Trophoblast cell (in vitro differentiated cells and primary cell): Measurements from ENCODE around the gene LOXL3.

ENCODE experiments used
- DNase-seq, 2 donors: peaks; one replicate each; pipeline ENCODE4 v3.0.0-alpha.2; 2016
- H2AFZ ChIP-seq: 2 replicates; pipeline ENCODE4 v1.6.1; 2013; ENCODE audit warnings: low read length, moderate library complexity, mild to moderate bottlenecking; ENCODE audit not compliant: insufficient read depth, poor library complexity
- H2AK5ac ChIP-seq: 2 replicates; pipeline ENCODE4 v1.6.1; 2013; ENCODE audit warnings: mild to moderate bottlenecking, low read length
- H2BK120ac ChIP-seq: 2 replicates; pipeline ENCODE4 v1.6.1; 2013; ENCODE audit warnings: low read length, mild to moderate bottlenecking, moderate library complexity; ENCODE audit not compliant: insufficient read depth, poor library complexity
- H2BK12ac ChIP-seq: 2 replicates; pipeline ENCODE4 v1.6.1; 2013; ENCODE audit warnings: mild to moderate bottlenecking, low read length, moderate library complexity
- H2BK5ac ChIP-seq: 2 replicates; pipeline ENCODE4 v1.6.1; 2013; ENCODE audit warnings: low read length, low read depth, moderate library complexity, mild to moderate bottlenecking; ENCODE audit not compliant: poor library complexity
- H3K14ac ChIP-seq: 2 replicates; pipeline ENCODE4 v1.6.1; 2013; ENCODE audit warnings: mild to moderate bottlenecking, low read length
- H3K18ac ChIP-seq: 2 replicates; pipeline ENCODE4 v1.6.1; 2013; ENCODE audit warnings: mild to moderate bottlenecking, low read length
- H3K23ac ChIP-seq: 2 replicates; pipeline ENCODE4 v1.6.1; 2013; ENCODE audit warnings: low read length
- H3K27ac ChIP-seq: 2 replicates; pipeline ENCODE4 v1.5.1; 2013; ENCODE audit warnings: low read depth, mild to moderate bottlenecking, inconsistent platforms, low read length, moderate library complexity
- H3K27me3 ChIP-seq: 2 replicates; pipeline ENCODE4 v1.6.1; 2013; ENCODE audit warnings: inconsistent platforms, mild to moderate bottlenecking, low read length, moderate library complexity; ENCODE audit not compliant: insufficient read depth
- H3K36me3 ChIP-seq, 2 experiments: 1 replicate in 1 of 2; 2 replicates in 1 of 2; pipeline ENCODE4 v1.6.1; 2013; ENCODE audit warnings: low read length in 2 of 2, mild to moderate bottlenecking in 2 of 2, moderate library complexity in 1 of 2; ENCODE audit not compliant: insufficient read depth in 2 of 2, control insufficient read depth in 1 of 2
- H3K4ac ChIP-seq: 2 replicates; pipeline ENCODE4 v1.6.1; 2013; ENCODE audit warnings: low read depth, mild to moderate bottlenecking, low read length, moderate library complexity
- H3K4me1 ChIP-seq, 2 experiments: 1 replicate in 1 of 2; 2 replicates in 1 of 2; pipeline ENCODE4 v1.6.1; 2013; ENCODE audit warnings: low read length in 2 of 2, mild to moderate bottlenecking in 2 of 2, moderate library complexity in 1 of 2; ENCODE audit not compliant: insufficient read depth in 2 of 2, control insufficient read depth in 1 of 2
- H3K4me2 ChIP-seq: 2 replicates; pipeline ENCODE4 v1.6.1; 2013; ENCODE audit warnings: inconsistent platforms, mild to moderate bottlenecking, low read length, moderate library complexity
- H3K4me3 ChIP-seq: 2 replicates; pipeline ENCODE4 v1.5.1; 2013; ENCODE audit warnings: mild to moderate bottlenecking, low read depth, low read length, inconsistent platforms
- H3K79me1 ChIP-seq: one replicate; pipeline ENCODE4 v1.6.1; 2013; ENCODE audit warnings: low read length
- H3K79me2 ChIP-seq: 2 replicates; pipeline ENCODE4 v1.6.1; 2013; ENCODE audit warnings: low read length, mild to moderate bottlenecking; ENCODE audit not compliant: control insufficient read depth, insufficient read depth, poor library complexity
- H3K9ac ChIP-seq: 2 replicates; pipeline ENCODE4 v1.6.1; 2013; ENCODE audit warnings: mild to moderate bottlenecking, low read length
- H3K9me3 ChIP-seq: 2 replicates; pipeline ENCODE4 v1.6.1; 2013; ENCODE audit warnings: low read depth, mild to moderate bottlenecking, control low read depth, inconsistent platforms, low read length; ENCODE audit not compliant: insufficient read depth
- H4K12ac ChIP-seq: 2 replicates; pipeline ENCODE4 v1.6.1; 2013; ENCODE audit warnings: low read depth, mild to moderate bottlenecking, low read length, moderate library complexity
- H4K8ac ChIP-seq: 2 replicates; pipeline ENCODE4 v1.6.1; 2013; ENCODE audit warnings: low read depth, mild to moderate bottlenecking, low read length, moderate library complexity
- H4K91ac ChIP-seq: one replicate; pipeline ENCODE4 v1.6.1; 2013; ENCODE audit warnings: low read depth, mild to moderate bottlenecking, low read length, moderate library complexity
- WGBS: extraction: QIAGEN DNeasy Blood & Tissue Kit; methylation state at CpG from one replicate; pipeline ENCODE4 v1.1.7; 2013; ENCODE audit warnings: missing lambda C conversion rate; ENCODE audit not compliant: insufficient read length, insufficient coverage; ENCODE audit errors: extremely low coverage; 5-methylcytosine and 5-hydroxymethylcytosine counted together

Gene LOXL3

DNA sequence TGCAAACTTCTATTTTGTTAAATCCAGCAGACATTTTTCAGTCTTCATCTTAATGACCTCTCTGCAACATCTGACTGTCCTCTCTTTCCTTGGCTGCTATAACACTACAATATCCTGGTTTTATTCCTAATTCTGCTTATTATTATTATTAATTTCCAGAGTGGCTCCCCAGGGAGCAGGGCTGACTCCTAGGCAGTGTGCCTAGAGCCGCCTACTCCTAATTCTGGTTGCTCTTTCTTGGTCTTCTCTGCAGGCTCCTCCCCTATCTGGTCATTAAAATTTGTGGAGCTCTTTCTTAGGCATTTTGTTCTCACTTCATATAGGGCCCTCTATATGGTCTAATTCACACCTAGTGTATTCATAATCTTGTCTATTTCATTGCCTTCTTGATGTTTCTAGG lies 10.8 kb downstream of the LOXL3 start:
- no peak overlapping the region for H2BK5ac ChIP-seq
- H3K14ac ChIP-seq: no peak overlapping the region
- no peak overlapping the region for H2AK5ac ChIP-seq
- H3K36me3 ChIP-seq: no peaks in the 10 kb centered on the region
- no peak overlapping the region for H2AFZ ChIP-seq
- no peak overlapping the region for H3K9ac ChIP-seq
- H3K27me3 ChIP-seq: peaks cover 1% of the 10 kb centered on the region
- no peaks in the 10 kb centered on the region for H3K9me3 ChIP-seq
- H4K91ac ChIP-seq: no peak overlapping the region
- WGBS: no CpG with 5 or more reads among the region's 1 CpG
- H2BK120ac ChIP-seq: no peak overlapping the region
- H3K4ac ChIP-seq: no peak overlapping the region
- no peaks in the 10 kb centered on the region for H3K79me2 ChIP-seq
- H3K23ac ChIP-seq: no peak overlapping the region
- H2BK12ac ChIP-seq: no peak overlapping the region
- no peak overlapping the region for H4K12ac ChIP-seq
- no peak overlapping the region for H3K4me3 ChIP-seq
- H3K18ac ChIP-seq: no peak overlapping the region
- DNase-seq: no peak
- no peaks in the 10 kb centered on the region for H3K79me1 ChIP-seq
- H4K8ac ChIP-seq: no peak overlapping the region
- no peak overlapping the region for H3K27ac ChIP-seq
- H3K4me1 ChIP-seq: no peaks in the 10 kb centered on the region
- no peak overlapping the region for H3K4me2 ChIP-seq

GRCh38 chr2:74540291-74540690 lies 13.5 kb downstream of the LOXL3 start:
- H3K79me2 ChIP-seq: no peaks in the 10 kb centered on the region
- no peak overlapping the region for H2AFZ ChIP-seq
- no peak overlapping the region for H3K23ac ChIP-seq
- H3K9ac ChIP-seq: no peak overlapping the region
- H3K27me3 ChIP-seq: no peaks in the 10 kb centered on the region
- no peak for DNase-seq
- H2BK12ac ChIP-seq: no peak overlapping the region
- no peak overlapping the region for H4K91ac ChIP-seq
- H3K4me1 ChIP-seq: no peaks in the 10 kb centered on the region
- no peaks in the 10 kb centered on the region for H3K79me1 ChIP-seq
- WGBS: no CpG with 5 or more reads among the region's 5 CpGs
- no peak overlapping the region for H3K14ac ChIP-seq
- no peak overlapping the region for H2BK120ac ChIP-seq
- no peak overlapping the region for H3K18ac ChIP-seq
- no peaks in the 10 kb centered on the region for H3K9me3 ChIP-seq
- no peak overlapping the region for H3K27ac ChIP-seq
- H3K36me3 ChIP-seq: no peaks in the 10 kb centered on the region
- no peak overlapping the region for H3K4ac ChIP-seq
- H4K12ac ChIP-seq: no peak overlapping the region
- H3K4me2 ChIP-seq: no peak overlapping the region
- no peak overlapping the region for H4K8ac ChIP-seq
- no peak overlapping the region for H3K4me3 ChIP-seq
- no peak overlapping the region for H2AK5ac ChIP-seq
- H2BK5ac ChIP-seq: no peak overlapping the region

GRCh38 chr2:74538881-74539339 lies 14.8 kb downstream of the LOXL3 start:
- no peak overlapping the region for H3K18ac ChIP-seq
- no peaks in the 10 kb centered on the region for H3K79me2 ChIP-seq
- H3K79me1 ChIP-seq: no peaks in the 10 kb centered on the region
- no CpG with 5 or more reads among the region's 7 CpGs for WGBS
- no peak overlapping the region for H4K8ac ChIP-seq
- H3K4me1 ChIP-seq: no peaks in the 10 kb centered on the region
- no peak overlapping the region for H4K12ac ChIP-seq
- no peak overlapping the region for H3K4me3 ChIP-seq
- H3K9me3 ChIP-seq: no peaks in the 10 kb centered on the region
- H2AFZ ChIP-seq: no peak overlapping the region
- H4K91ac ChIP-seq: no peak overlapping the region
- H2BK5ac ChIP-seq: no peak overlapping the region
- no peak overlapping the region for H3K27ac ChIP-seq
- H2BK12ac ChIP-seq: no peak overlapping the region
- no peak for DNase-seq
- H2BK120ac ChIP-seq: no peak overlapping the region
- no peak overlapping the region for H3K4ac ChIP-seq
- peaks cover 0 to 4% of the 10 kb centered on the region in 2 experiments for H3K36me3 ChIP-seq
- no peak overlapping the region for H3K4me2 ChIP-seq
- no peak overlapping the region for H3K14ac ChIP-seq
- H3K27me3 ChIP-seq: no peaks in the 10 kb centered on the region
- H3K23ac ChIP-seq: no peak overlapping the region
- H2AK5ac ChIP-seq: no peak overlapping the region
- no peak overlapping the region for H3K9ac ChIP-seq

DNA sequence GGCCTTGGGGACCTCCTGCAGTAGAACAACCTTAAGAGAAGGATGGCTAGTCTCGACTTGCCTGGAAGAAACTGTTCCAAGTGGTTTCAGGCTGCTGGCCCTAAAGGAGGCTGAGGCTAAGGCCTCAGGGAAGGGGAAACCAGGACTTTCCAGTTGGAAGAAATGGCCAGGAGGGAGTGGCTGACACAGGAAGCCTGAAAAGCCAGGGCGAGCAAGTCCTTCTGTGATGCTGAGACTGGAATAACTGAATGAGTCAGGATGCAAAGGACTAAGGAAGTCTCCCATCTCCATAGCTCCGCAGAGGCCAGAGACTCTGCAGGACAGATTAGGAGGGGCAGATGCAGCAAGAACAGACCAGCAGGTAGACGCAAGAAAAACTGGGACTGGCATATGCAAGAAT lies 16.6 kb downstream of the LOXL3 start:
- H2BK120ac ChIP-seq: no peak overlapping the region
- peaks cover 8 to 13% of the 10 kb centered on the region in 2 experiments for H3K36me3 ChIP-seq
- no peak overlapping the region for H3K27ac ChIP-seq
- no peak overlapping the region for H3K4me2 ChIP-seq
- H4K91ac ChIP-seq: no peak overlapping the region
- no peak overlapping the region for H3K18ac ChIP-seq
- H3K4me1 ChIP-seq: no peaks in the 10 kb centered on the region
- no peak overlapping the region for H3K14ac ChIP-seq
- WGBS: no CpG with 5 or more reads among the region's 4 CpGs
- H2AK5ac ChIP-seq: no peak overlapping the region
- no peaks in the 10 kb centered on the region for H3K79me2 ChIP-seq
- H3K9me3 ChIP-seq: no peaks in the 10 kb centered on the region
- no peak overlapping the region for H4K8ac ChIP-seq
- no peak overlapping the region for H3K4me3 ChIP-seq
- no peak overlapping the region for H3K4ac ChIP-seq
- H2AFZ ChIP-seq: no peak overlapping the region
- no peaks in the 10 kb centered on the region for H3K27me3 ChIP-seq
- DNase-seq: no peak
- H3K79me1 ChIP-seq: no peaks in the 10 kb centered on the region
- no peak overlapping the region for H2BK5ac ChIP-seq
- H3K9ac ChIP-seq: no peak overlapping the region
- no peak overlapping the region for H2BK12ac ChIP-seq
- H3K23ac ChIP-seq: no peak overlapping the region
- no peak overlapping the region for H4K12ac ChIP-seq
